H1 (cell line): ENCODE measurements around the gene SMYD3. TPM values are rescaled to one million over a fixed set of nuclear protein-coding genes. Genes with fewer than 3 reads are reported as not detected.

ENCODE experiments used
- EP300 ChIP-seq, 2 experiments: IDR thresholded peaks; 1 replicate in 1 of 2; 2 replicates in 1 of 2; pipeline ENCODE4 v1.6.1; 2011 to 2012; ENCODE audit warnings: low read depth in 2 of 2, low read length in 2 of 2, mild to moderate bottlenecking in 2 of 2, borderline replicate concordance in 1 of 2, inconsistent platforms in 1 of 2, moderate library complexity in 1 of 2
- JUN ChIP-seq: IDR thresholded peaks from 2 replicates; pipeline ENCODE4 v1.6.1; 2011; ENCODE audit warnings: low read depth, mild to moderate bottlenecking, improper control_type of control experiment, low read length
- POLR2AphosphoS5 ChIP-seq: IDR thresholded peaks from 2 replicates; pipeline ENCODE4 v1.6.1; 2011; ENCODE audit warnings: low read depth, low read length
- TAF1 ChIP-seq: IDR thresholded peaks from 2 replicates; pipeline ENCODE4 v1.6.1; 2011; ENCODE audit warnings: mild to moderate bottlenecking, low read depth, low read length
- YY1 ChIP-seq: IDR thresholded peaks from 2 replicates; pipeline ENCODE4 v1.6.1; 2011; ENCODE audit warnings: low read depth, mild to moderate bottlenecking, low read length
- polyA plus RNA-seq, 7 experiments: library from polyadenylated mRNA; depleted of rRNA in 3 of 7; stranded (reverse) in 5 of 7; unstranded in 2 of 7; fragments of >200 nt in 5 of 7; fragments of 200-250 nt in 2 of 7; gene quantifications; 1 replicate in 5 of 7; 2 replicates in 1 of 7; 4 replicates in 1 of 7; pipeline versions ENCODE4 v1.2.1 to v1.2.3, GENCODE V29; 2011 to 2013; ENCODE audit warnings: missing spikeins in 2 of 7, mixed read lengths in 2 of 7
- total RNA-seq: library from RNA; stranded (reverse); fragmentation: NEBNext Ultra II Directional; extraction: Animal tissue kit (Norgen Biotek cat#: 25700); gene quantifications from 2 replicates; pipeline ENCODE4 v1.2.1, GENCODE V29; 2021
- TF ChIP-seq, protein P1 (sequence below): fragments of 300-600 bp; sonication (generic); IDR thresholded peaks from 2 replicates; pipeline ENCODE4 v1.7.1; 2012; ENCODE audit warnings: low read length, moderate library complexity, mild to moderate bottlenecking, inconsistent platforms; ENCODE audit not compliant: insufficient replicate concordance

SMYD3 gene
- total and polyA plus RNA-seq, 2 of the 8 experiments (the other 6 are each of a cell fraction or from before 2014, with no cell fraction given) = 17.3 to 25.4 TPM

- TF ChIP-seq, protein P1, sequence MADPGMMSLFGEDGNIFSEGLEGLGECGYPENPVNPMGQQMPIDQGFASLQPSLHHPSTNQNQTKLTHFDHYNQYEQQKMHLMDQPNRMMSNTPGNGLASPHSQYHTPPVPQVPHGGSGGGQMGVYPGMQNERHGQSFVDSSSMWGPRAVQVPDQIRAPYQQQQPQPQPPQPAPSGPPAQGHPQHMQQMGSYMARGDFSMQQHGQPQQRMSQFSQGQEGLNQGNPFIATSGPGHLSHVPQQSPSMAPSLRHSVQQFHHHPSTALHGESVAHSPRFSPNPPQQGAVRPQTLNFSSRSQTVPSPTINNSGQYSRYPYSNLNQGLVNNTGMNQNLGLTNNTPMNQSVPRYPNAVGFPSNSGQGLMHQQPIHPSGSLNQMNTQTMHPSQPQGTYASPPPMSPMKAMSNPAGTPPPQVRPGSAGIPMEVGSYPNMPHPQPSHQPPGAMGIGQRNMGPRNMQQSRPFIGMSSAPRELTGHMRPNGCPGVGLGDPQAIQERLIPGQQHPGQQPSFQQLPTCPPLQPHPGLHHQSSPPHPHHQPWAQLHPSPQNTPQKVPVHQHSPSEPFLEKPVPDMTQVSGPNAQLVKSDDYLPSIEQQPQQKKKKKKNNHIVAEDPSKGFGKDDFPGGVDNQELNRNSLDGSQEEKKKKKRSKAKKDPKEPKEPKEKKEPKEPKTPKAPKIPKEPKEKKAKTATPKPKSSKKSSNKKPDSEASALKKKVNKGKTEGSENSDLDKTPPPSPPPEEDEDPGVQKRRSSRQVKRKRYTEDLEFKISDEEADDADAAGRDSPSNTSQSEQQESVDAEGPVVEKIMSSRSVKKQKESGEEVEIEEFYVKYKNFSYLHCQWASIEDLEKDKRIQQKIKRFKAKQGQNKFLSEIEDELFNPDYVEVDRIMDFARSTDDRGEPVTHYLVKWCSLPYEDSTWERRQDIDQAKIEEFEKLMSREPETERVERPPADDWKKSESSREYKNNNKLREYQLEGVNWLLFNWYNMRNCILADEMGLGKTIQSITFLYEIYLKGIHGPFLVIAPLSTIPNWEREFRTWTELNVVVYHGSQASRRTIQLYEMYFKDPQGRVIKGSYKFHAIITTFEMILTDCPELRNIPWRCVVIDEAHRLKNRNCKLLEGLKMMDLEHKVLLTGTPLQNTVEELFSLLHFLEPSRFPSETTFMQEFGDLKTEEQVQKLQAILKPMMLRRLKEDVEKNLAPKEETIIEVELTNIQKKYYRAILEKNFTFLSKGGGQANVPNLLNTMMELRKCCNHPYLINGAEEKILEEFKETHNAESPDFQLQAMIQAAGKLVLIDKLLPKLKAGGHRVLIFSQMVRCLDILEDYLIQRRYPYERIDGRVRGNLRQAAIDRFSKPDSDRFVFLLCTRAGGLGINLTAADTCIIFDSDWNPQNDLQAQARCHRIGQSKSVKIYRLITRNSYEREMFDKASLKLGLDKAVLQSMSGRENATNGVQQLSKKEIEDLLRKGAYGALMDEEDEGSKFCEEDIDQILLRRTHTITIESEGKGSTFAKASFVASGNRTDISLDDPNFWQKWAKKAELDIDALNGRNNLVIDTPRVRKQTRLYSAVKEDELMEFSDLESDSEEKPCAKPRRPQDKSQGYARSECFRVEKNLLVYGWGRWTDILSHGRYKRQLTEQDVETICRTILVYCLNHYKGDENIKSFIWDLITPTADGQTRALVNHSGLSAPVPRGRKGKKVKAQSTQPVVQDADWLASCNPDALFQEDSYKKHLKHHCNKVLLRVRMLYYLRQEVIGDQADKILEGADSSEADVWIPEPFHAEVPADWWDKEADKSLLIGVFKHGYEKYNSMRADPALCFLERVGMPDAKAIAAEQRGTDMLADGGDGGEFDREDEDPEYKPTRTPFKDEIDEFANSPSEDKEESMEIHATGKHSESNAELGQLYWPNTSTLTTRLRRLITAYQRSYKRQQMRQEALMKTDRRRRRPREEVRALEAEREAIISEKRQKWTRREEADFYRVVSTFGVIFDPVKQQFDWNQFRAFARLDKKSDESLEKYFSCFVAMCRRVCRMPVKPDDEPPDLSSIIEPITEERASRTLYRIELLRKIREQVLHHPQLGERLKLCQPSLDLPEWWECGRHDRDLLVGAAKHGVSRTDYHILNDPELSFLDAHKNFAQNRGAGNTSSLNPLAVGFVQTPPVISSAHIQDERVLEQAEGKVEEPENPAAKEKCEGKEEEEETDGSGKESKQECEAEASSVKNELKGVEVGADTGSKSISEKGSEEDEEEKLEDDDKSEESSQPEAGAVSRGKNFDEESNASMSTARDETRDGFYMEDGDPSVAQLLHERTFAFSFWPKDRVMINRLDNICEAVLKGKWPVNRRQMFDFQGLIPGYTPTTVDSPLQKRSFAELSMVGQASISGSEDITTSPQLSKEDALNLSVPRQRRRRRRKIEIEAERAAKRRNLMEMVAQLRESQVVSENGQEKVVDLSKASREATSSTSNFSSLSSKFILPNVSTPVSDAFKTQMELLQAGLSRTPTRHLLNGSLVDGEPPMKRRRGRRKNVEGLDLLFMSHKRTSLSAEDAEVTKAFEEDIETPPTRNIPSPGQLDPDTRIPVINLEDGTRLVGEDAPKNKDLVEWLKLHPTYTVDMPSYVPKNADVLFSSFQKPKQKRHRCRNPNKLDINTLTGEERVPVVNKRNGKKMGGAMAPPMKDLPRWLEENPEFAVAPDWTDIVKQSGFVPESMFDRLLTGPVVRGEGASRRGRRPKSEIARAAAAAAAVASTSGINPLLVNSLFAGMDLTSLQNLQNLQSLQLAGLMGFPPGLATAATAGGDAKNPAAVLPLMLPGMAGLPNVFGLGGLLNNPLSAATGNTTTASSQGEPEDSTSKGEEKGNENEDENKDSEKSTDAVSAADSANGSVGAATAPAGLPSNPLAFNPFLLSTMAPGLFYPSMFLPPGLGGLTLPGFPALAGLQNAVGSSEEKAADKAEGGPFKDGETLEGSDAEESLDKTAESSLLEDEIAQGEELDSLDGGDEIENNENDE = no peak
- no peak for TF ChIP-seq EP300 (IDR thresholded peaks at IDR 0.05; ENCODE audit: borderline replicate concordance in 1 of 2, low read depth in 2 of 2, low read length in 2 of 2)
- TF ChIP-seq TAF1 = no peak
- TF ChIP-seq JUN = no peak
- TF ChIP-seq YY1 = no peak
- no peak for TF ChIP-seq POLR2AphosphoS5
Observed at GRCh38 chr1:246179401-246179800, 327.7 kb downstream of the SMYD3 start (continued).
